C4-2B (cell line): ENCODE data around the gene NUCKS1.

Source experiments
- H3K27ac ChIP-seq: fragments of 450-650 bp; 2 replicates; pipeline ENCODE4 v1.5.1; 2017
- CTCF ChIP-seq: fragments of 450-650 bp; conservative IDR thresholded peaks from 2 replicates; pipeline ENCODE4 v1.5.1; 2017; ENCODE audit warnings: mild to moderate bottlenecking
- ZFX ChIP-seq: fragments of 450-650 bp; IDR thresholded peaks from 2 replicates; pipeline ENCODE4 v1.6.1; 2017

Gene NUCKS1

DNA sequence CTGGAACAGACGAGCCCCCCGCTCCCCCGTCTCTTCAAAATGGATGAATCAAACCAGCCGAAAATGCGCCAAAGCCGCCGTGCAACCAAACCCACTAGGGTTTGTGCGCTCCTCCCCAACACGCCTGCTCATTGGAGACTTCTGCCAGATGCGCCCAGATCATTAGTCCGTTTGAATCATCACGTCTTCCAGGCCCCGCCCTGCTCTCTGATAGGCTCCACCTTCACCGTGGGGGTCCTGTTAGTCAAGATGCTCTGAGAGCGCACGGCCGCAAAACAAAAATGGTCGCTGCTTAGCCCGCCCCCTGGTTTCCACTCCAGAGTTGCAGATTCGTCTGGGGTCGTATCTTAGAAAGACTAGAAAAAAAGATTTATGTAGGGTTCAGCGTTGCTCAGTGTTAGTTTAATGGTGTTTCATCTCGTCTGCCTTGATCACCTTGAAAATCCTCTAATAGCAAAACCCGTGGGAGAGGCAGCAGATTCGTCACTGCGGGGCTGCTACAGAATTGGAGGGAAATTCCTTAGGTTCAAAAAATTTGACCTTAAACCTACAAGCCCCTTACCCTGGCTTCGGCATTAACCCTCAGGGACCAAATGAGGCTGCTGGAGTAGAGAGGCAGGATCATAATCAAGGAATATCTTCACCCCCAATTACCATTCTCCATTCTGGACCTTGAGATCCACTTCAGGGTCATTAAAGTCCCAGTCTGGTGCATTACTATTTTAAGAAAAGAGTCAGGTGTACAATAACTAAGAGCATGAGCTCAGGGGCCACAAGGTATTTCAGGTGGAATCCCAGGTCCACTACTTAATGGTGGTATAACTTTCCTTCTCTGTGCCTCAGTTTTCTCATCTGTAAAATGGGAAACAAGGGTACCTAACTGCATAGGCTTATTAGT lies at the start of gene NUCKS1:
Gene NUCKS1 (minus strand): TSS at position 45 of the 898 bp plus-strand sequence. CDS start 209 bp downstream, outside the sequence.
- TF ChIP-seq CTCF (no peak), ZFX (no peak)
- peak within 1 kb of the TSS; percentile 92 for H3K27ac ChIP-seq

DNA sequence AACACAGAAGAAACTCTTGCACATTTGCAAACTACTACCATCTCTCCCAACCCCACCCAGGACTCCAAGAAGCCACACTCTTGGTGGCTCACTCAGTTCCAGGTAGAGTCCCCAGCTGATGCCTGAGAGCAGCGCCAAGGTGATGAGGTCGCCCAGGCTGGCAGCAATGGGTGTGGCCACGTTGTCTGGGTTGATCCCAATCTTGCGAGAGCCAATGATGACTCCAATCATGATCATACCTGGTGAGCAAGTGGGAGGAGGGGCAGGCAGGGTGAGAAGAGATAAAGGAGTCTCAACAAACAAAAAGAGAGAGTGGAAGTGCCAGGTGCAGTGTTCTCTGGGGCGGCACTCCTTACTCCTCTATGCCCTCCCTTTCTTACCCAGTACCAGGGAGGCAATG lies 48.6 kb upstream of the NUCKS1 start:
- H3K27ac ChIP-seq, result peak overlapping the region; percentile 32
- no peak for TF ChIP-seq ZFX
- no peak for TF ChIP-seq CTCF

DNA sequence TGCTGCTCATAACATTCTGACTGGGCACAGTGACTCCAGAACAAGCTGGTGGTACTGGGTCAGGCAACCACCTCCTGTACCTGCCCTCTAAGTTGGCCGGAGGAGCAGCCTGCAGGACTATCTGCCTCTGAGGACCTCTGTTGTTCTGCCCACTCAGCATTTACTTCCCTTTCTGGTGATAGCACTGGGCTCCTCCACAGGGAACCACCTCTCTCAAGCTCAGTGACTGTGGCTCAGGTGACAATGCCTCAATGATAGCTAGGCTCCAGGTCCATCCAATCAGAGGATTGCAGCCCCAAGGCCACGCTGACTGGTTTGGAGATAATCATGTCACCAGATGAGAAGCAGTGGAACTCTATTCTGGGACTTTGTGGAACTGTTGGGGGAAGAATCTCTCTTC lies 47.2 kb upstream of the NUCKS1 start:
- no peak overlapping the region for H3K27ac ChIP-seq
- TF ChIP-seq ZFX (no peak), CTCF (no peak)

DNA sequence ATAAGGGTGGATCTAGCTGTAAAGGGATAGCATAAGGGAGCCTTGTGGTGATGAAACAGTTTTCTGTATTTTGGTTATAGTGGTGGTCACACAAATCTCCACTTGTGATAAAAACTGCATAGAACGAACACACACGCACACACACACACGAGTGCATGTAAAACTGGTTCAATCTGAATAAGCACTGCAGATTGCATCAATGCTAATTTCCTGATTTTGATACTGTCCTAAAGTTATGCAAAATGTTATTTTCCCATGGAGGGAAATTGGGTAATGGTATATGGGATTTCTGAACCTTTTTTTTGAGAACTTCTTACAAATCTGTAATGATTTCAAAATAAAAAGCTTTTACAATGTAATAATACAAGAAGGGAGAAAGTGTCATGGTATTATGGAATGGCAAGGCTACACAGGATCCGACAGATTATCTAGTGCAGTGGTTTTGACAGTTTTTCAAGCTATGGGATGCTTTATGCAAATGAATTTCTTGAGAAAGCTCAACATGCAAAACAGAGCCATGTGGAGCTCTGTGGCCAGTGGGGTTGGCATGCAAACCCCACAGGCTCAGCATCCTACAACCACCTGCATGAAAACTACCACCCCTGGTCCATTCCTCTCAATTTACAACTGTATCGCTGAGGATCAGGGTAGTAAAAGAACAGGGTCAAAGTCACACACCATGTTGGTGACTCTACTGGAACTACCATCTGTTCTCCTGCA lies 44.2 kb upstream of the NUCKS1 start:
- no peak for TF ChIP-seq CTCF
- TF ChIP-seq ZFX, result no peak
- no peak overlapping the region for H3K27ac ChIP-seq

- no peak overlapping the region for H3K27ac ChIP-seq
- no peak for TF ChIP-seq ZFX
- no peak for TF ChIP-seq CTCF
Observed at GRCh38 chr1:205792961-205793673, 43.1 kb upstream of the NUCKS1 start.

DNA sequence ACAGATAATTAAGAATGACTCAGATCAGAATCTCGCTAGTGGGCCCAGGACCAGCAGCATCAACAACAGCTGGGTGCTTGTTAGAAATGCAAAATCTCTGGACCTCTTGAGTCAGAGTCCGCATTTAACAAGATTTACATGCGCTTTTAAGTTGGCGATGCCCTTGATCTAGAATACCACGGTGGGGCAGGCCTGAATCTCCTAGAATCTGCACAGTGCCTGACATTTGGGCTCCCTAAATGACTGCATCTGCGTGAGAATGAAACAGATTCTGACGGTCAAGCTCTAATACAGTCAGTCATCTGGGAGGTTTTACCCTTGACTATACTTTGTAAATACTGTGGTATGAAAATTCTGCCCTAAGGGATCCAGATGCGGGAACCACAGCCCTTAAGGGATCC lies 42.5 kb upstream of the NUCKS1 start:
- TF ChIP-seq ZFX, result no peak
- no peak for TF ChIP-seq CTCF
- no peak overlapping the region for H3K27ac ChIP-seq
